Endometrial microvascular endothelial cells (primary cell): ENCODE results near the gene EEF1AKMT1. TPM values are rescaled to one million over a fixed set of nuclear protein-coding genes. Genes with fewer than 3 reads are reported as not detected.

ENCODE experiments used
- in situ Hi-C: cut with HindIII; loops from 2 replicates; pipeline ENCODE4 v1.10.0; 2017; ENCODE audit warnings: low sequenced_read_pairs, low pct_unique_long_range_greater_than_20kb; ENCODE audit errors: inconsistent ontology term
- total RNA-seq: library from RNA; depleted of rRNA; stranded (reverse); fragments of >200 nt; gene quantifications from one replicate; pipeline ENCODE4 v1.2.3, GENCODE V29; 2015; ENCODE audit errors: inconsistent ontology term

The EEF1AKMT1 gene, protein sequence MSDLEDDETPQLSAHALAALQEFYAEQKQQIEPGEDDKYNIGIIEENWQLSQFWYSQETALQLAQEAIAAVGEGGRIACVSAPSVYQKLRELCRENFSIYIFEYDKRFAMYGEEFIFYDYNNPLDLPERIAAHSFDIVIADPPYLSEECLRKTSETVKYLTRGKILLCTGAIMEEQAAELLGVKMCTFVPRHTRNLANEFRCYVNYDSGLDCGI
- 27.7 TPM for total RNA-seq

DNA sequence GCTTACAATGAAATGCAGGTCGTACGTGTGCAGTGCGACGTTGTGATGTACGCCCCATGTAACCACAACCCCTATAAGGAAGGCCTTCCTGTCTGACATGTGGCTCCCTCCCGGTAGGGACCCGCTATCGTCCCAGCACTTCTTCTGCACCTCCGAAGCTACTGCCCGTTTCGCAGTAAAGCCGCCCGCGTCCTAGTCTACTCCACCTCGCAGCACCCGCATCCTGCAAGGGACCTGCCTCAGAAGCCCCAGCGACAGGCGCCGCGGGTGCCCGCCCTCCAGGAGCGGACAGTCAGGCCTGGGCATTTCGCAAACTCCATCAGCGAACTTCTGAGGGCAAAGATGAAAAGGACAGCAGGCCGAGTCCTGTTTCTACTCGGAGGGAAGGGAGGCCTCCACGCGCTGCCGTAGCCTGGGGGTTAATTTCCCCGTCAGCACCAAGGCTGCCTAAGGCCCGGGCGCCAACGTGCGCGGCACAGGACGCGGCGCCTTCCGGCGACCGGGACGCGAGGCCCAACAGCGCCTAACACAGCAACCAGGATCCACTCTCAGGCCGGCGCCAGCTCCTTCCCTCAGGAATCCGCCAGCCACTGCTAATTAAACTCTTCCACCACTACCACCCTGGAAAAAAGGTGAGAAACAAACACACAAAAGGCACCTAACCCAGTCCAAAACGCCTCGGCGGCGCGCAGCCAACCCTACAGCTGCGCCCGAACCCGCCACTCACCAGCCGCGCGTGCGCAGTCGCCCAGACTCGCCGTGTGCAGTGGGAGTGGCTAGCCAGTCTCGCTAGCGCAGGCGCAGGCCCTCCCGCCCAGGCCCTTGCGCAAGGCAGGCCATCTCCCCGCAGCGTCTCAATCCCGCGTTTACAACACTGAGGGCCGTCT, at the start of gene EEF1AKMT1:
Gene EEF1AKMT1, minus strand, starts transcription at position 768 of the 887 bp plus-strand sequence. CDS start 16,363 bp downstream, outside the sequence.
- in situ Hi-C loops: no loop called here

DNA sequence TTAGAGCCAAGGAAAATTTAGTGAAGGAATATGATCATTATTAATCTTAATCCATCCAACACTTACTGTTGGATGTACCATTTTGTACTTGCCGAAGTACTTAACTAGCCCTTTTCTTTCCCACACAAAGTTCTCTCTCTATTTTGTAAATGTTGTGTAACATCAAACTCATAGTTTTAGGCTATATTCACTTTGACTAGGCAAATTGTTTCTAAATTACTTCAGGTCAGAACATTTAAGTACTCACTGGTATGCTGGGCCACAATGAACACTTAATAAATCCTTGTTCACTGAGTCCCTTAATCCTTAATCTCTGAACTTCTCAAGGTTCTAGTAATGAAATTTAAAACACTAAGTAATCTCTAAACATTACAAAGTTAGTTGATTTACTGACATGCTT, 49.3 kb upstream of the EEF1AKMT1 start:
- in situ Hi-C loops: no loop called here

DNA sequence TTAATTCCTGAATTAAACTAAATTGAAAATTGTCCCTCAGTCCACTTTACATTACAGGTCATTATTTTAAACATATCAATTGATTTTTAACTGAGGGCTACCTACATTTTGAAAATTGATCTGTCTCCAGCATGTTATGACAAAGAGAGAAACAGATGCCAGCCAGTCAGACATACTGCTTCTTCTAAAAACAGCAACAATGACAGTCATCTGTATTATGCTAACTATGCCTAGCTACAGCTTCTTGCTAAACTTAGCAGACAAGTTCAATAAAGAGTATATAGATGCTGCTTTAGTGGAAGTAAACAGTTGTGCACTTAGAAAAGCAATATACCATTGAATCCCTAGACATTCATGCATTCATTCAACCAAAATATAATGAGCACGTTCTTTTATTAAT, 48.6 kb upstream of the EEF1AKMT1 start:
- in situ Hi-C loops: no loop called here

DNA sequence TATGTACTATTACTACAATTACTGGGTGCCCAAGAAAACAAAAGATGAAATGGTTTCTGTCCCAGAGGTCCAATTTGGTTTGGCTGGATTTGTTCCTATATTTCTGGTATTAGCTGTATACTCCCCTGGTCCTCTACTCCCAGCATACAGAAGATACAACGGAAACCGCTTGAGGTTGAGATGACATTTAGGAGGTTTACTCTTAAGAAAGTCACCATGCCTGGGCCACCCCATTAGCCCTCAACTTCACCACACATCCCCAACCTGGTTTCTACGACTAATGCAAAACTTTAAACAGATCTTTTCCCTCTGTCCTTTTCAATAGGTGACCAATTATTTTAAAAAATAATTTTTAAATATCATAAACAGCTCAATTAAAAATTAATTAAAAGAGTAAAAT, 46.0 kb upstream of the EEF1AKMT1 start:
- in situ Hi-C loops: loop anchor here (10.0 kb wide), 1 partner anchor 115 kb away; the partner anchor contains the start of gene IL17D

DNA sequence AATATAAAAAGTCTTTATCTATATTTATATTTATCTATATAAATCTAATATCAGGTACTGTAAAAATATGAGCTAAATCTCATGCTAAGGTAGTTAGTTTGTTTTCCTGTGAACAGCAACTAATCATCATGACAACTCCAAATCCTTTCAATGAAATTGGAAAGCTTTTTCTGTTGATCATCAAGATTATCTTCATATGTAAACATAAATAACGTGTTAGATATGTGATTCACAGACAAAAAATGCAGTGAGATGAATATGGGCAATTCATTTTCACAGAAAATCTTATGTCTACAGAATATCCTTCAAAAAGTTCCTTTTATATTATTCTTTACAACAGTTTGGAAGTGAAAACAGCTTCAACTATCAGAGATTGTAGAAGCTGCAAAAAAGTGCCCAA, 41.7 kb upstream of the EEF1AKMT1 start:
- in situ Hi-C loops: loop anchor here (10.0 kb wide), 1 partner anchor 111 kb away; the partner anchor contains the start of gene IL17D

DNA sequence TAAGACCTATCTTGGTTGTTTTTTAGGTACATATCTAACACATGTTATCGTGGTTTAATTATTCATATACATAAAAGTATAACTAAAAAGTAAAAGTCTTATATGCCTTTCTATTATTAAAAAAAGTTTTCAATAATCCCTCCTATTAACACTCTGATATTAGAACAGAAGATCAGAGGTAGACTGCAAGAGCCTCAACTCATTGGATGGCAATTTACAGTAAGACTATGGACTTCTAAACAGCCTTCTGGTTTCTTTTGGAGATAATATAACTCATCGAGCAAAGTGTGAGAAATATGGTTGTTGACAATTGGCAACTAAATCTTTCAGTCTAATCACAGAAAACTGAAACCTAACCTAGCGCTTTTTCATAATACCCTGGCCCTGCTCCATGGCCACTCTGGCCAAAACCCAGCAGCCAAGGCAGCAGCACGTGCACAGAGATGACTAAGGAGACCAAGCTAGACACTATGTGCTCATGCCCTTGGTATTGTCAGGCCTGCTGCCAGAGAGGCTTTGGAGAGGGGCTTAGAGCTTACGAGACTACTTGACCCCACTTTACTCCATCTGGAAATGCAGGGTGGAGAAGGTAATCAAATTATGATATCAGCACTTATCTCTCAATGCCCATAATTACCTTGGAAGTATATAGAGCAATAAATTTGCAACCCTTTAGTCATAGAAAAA, 40.6 kb upstream of the EEF1AKMT1 start:
- in situ Hi-C loops: loop anchor here (10.0 kb wide), 1 partner anchor 110 kb away; the partner anchor contains the start of gene IL17D

DNA sequence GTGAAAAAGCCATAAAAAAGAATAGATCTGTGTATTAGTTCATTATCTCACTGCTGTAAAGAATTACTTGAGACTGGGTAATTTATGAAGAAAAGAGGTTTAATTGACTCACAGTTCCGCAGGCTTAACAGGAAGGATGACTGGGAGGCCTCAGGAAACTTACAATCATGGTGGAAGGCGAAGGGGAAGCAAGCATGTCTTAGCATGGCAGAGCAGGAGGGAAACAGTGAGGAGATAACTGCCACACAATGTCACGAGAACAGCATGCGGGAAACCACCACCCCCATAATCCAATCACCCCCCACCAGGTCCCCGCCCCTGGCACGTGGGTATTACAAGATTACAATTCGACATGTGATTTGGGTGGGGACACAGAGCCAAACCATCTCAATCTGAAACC, 39.1 kb upstream of the EEF1AKMT1 start:
- in situ Hi-C loops: loop anchor here (10.0 kb wide), 1 partner anchor 108 kb away; the partner anchor contains the start of gene IL17D

DNA sequence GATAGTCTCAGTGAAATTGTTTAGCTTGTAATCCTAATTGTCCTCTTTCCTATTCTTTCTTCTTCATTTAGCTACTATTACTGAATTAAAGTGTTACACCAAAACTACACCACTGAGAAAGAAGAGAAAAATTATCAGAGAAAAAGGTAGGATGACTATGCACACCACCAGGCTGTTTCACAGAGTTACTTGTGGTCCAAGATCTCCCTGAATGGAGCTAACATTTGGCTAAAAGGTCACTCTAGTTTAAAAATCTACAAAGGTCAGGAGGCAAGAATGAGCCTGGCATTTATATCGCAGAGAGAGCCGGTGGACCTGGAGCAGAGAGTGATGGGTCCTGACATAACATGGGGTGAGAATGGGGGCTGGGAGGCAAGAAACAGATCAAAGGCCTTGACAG, 37.0 kb upstream of the EEF1AKMT1 start:
- in situ Hi-C loops: loop anchor here (10.0 kb wide), 1 partner anchor 106 kb away; the partner anchor contains the start of gene IL17D

DNA sequence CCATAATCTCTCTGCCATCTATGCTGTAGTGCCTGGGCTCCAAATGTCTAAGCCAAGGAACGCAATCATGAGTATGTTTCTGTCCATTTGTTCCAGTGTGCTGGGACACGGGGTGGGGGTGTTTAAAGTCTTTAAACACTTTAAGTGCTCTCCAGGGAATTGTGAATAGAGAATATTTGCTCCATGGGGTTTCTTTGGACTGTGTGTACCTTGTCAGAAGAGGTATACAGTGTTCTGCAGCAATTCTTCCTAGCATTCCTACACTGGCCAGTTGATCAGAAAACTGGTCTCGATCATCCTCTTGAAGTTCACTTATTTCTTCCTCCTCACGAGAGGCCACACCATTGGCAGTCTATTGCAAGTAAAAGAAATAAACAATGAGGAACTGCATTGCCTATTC, 35.1 kb upstream of the EEF1AKMT1 start:
- in situ Hi-C loops: no loop called here

DNA sequence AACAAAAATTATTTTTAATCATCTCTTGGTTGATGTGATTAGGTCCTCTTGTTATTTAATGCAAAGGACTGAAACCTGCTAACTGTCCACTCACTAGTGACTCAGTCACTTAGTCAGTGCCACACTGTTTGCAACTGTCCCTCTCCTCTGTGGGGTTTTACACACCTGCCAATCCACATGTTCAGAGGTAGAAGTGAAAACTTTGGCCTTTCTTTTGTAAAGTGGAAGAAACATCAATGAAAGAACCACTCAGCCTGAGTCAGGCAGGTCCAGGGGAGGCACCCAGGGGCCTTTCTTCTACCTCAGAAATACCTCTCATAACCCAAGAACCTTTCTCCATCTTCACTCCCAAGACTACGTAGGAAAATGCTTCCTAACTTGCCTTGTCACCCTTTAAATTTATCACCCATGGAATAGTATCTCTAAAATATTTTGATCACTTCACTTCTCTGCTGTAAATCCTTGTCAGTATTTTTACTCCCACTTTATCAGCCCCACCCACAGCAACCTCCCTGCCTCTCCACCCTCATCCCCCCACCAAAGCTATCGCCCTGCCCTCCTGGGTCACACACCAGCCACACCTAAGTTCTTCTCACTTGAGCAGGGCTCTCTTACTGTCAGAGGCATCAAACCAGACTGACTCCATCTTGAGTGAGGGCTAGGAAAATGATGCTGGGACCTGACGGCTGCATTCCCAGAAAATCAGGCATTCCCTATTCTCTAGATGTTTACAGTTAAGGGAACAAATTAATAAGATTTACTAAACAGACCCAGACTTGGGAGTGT, 29.6 kb upstream of the EEF1AKMT1 start:
- in situ Hi-C loops: no loop called here

DNA sequence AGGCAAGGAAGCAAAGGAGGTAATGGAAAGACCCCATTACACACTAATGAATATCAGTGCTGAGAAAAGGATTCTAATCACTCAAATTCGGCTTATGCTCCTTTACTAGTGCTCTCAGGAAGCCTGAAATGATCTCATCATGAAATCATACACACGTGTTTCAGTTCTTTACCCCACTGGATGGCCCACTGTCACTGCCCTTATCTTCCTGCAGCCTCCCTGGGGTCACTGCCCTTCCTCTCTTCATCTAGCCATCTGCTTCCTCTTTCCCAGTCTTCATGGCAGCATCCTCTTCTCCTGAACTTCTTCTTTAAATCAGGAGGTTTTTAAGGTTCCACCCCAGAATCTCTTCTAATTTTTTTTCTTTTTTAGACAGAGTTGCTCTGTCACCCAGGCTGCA, 27.9 kb upstream of the EEF1AKMT1 start:
- in situ Hi-C loops: no loop called here

DNA sequence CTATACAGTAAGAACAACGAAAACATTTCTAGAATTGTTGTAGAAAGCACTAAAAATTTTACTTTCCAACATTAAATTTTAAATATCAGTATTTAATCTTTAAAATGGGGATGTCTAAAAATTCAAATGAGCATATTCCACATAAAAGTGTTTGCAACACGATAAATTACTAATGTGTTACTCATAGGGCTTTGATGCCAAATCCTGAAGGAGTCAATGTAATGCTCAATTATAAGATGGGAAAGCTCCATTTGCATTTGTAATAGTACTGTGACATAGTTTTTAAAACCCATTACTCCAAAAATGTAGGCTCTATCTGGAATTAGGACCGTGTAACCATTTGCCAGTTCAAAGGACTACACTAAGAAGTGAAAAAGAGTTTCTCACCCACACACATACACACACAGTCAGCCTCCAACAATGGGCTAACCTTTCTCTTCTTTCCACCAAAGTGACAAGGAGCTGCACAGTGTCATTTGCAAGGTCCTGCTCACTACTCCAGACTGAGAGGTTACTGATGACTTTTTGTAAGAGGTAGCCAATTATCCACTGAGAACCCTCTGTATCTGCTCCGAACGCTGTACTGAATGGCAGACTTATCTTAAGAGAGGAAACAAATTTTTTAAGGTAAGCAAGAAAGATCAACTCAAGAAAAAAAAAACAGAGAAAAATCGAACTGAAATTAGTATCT, 26.1 kb upstream of the EEF1AKMT1 start:
- in situ Hi-C loops: no loop called here

DNA sequence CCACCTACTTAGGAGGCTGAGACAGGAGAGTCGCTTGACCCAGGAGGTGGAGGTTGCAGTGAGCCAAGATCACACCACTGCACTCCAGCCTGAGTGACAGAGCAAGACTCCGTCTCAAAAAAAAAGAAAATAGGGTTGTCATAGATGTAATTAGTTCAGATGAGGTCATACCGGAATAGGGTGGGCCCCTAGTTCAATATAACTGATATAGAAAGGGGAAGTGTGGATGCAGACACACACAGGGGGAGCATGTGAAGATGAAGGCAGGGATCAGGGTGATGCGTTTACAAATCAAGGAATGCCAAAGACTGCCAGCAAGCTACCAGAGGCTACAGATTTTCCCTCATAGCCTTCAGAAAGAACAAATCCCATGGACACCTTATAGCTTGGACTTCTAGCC, 24.3 kb upstream of the EEF1AKMT1 start:
- in situ Hi-C loops: no loop called here

DNA sequence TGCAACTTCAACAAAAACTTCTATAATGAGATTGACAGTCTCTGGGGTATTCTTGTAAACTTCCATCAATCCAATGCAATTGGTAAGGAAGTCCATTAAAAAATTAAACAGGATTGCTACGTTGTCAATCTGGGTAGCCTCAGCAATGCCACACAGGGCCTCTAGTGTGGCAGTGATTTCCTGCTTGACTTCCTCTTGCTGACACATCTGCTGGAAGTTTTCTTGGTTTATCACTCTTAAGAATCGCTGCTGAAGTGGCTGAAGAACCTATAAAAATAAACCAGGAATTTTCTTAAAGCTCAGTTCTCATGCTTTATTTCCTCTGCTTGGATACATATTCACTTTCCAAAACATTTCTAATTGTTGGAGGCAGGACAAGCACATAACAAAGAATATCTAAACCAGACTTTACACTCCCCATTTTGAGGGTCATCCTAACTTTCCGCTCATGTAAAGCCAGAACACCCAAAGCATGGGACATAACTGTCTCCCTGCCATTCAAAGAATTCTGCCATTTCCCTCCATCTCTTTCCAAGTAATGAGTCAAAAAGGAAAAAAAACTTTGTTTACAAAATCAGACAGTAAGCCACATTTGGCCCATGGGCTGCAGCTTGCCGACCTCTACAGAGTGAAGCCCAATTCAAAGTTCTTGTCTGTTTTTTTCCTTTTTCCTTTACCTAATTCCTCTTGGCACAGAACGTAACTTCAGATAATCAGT, 23.2 kb upstream of the EEF1AKMT1 start:
- in situ Hi-C loops: no loop called here

DNA sequence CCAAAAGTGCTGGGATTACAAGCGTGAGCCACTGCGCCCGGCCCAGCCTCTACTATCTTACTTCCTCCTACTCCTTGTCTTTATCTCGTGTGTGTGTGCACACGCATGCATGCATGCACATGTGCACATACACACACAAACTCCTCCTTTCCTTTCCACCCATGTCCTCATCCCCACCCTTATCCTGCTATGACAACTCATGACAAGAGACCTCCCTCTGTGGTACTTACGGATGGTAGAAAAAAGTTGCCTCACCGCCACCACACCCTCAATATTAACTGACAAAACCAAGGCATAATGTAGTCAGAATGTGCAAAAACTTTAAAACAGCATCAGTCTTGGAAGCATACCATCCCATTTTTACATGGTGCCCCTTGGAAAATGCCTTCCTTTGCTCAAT, 15.9 kb upstream of the EEF1AKMT1 start:
- in situ Hi-C loops: no loop called here

DNA sequence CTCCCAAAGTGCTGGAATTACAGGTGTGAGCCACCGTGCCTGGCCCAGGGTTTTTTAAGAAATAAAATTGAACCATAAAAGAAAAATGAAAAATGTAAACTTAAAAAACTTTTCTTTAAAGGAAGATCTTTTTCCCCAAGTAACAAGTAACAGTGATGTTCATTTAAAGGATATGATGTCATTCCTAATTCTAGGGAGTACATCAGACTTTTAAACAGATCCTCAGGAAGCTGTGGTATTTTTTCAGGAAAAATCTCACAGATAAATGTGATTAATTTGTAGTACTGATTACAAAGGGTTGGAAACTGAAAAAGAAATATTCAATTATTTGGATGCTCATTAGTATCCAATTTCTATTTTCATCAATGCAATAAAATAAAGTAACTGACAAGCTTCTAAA, 14.6 kb upstream of the EEF1AKMT1 start:
- in situ Hi-C loops: no loop called here

DNA sequence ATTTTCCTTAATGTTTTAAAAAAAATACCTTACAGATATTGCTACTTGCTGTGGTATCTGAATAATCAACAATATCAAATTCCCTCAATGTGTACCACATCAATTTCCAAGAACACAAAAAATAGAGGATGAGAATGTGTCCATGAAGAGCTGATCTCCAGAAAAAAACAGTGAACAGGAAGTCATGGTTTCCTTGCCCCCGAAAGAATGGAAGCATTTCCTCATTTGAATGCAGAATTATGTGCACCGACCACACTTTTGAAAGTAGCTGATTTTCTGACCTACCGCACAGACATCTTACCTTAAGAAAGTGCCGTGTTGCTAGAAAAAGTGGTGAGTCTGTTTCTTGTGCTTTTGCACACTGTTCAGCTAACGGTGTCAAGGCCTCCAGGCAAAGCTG, 13.4 kb upstream of the EEF1AKMT1 start:
- in situ Hi-C loops: no loop called here
